Endodermal cell (in vitro differentiated cells): ENCODE measurements around the gene CPB1. TPM values are rescaled to one million over a fixed set of nuclear protein-coding genes. Genes with fewer than 3 reads are reported as not detected.

Source experiments
- DNase-seq: peaks from one replicate; pipeline ENCODE4 v3.0.0-alpha.2; 2017
- H3K27ac ChIP-seq: 2 replicates; pipeline ENCODE4 v1.5.1; 2013; ENCODE audit warnings: mild to moderate bottlenecking, low read depth, low read length, moderate library complexity
- H3K27me3 ChIP-seq: 2 replicates; pipeline ENCODE4 v1.6.1; 2013; ENCODE audit warnings: mild to moderate bottlenecking, low read length, moderate library complexity; ENCODE audit not compliant: insufficient read depth, control insufficient read depth, poor library complexity, severe bottlenecking
- H3K36me3 ChIP-seq: 2 replicates; pipeline ENCODE4 v1.7.0; 2013; ENCODE audit warnings: mild to moderate bottlenecking, low read length, moderate library complexity; ENCODE audit not compliant: control insufficient read depth, insufficient read depth
- H3K4me1 ChIP-seq: one replicate; pipeline ENCODE4 v1.7.0; 2013; ENCODE audit warnings: low read length; ENCODE audit not compliant: control insufficient read depth, insufficient read depth
- H3K4me3 ChIP-seq: 2 replicates; pipeline ENCODE4 v1.5.1; 2013; ENCODE audit warnings: mild to moderate bottlenecking, low read length, moderate library complexity
- H3K9ac ChIP-seq: 2 replicates; pipeline ENCODE4 v1.6.1; 2013; ENCODE audit warnings: mild to moderate bottlenecking, low read length, moderate library complexity; ENCODE audit not compliant: poor library complexity, severe bottlenecking; ENCODE audit errors: extremely low read depth
- H3K9me3 ChIP-seq: 2 replicates; pipeline ENCODE4 v1.6.1; 2013; ENCODE audit warnings: mild to moderate bottlenecking, low read length, moderate library complexity; ENCODE audit not compliant: control insufficient read depth
- H3K27ac Mint-ChIP-seq: 2 replicates; pipeline ENCODE4 v1.8.0; 2020; ENCODE audit warnings: mixed read lengths
- H3K27me3 Mint-ChIP-seq: 2 replicates; pipeline ENCODE4 v1.8.0; 2021; ENCODE audit warnings: mild to moderate bottlenecking, mixed read lengths; ENCODE audit not compliant: insufficient read depth
- H3K36me3 Mint-ChIP-seq: 2 replicates; pipeline ENCODE4 v1.8.0; 2020; ENCODE audit warnings: low read depth, mixed read lengths
- H3K4me1 Mint-ChIP-seq: 2 replicates; pipeline ENCODE4 v1.8.0; 2020; ENCODE audit warnings: mixed read lengths
- H3K4me3 Mint-ChIP-seq: 2 replicates; pipeline ENCODE4 v1.8.0; 2020; ENCODE audit warnings: mild to moderate bottlenecking, moderate library complexity, mixed read lengths
- H3K9me3 Mint-ChIP-seq: 2 replicates; pipeline ENCODE4 v1.8.0; 2020; ENCODE audit warnings: mild to moderate bottlenecking, mixed read lengths
- WGBS, 2 experiments: methylation state at CpG; one replicate each; pipeline versions ENCODE4 v1.1.5 to v1.1.7; 2013; ENCODE audit warnings: missing lambda C conversion rate in 2 of 2, mixed read lengths in 1 of 2; ENCODE audit not compliant: insufficient coverage in 1 of 2, insufficient read length in 1 of 2; 5-methylcytosine and 5-hydroxymethylcytosine counted together
- total RNA-seq, 2 donors: library from RNA; stranded (reverse); fragmentation: NEBNext Ultra II Directional in 1 of 2; extraction: Animal tissue kit (Norgen Biotek cat#: 25700) in 1 of 2; gene quantifications; 2 replicates in 1 of 2; 3 replicates in 1 of 2; pipeline ENCODE4 v1.2.1, GENCODE V29; 2021
- TF ChIP-seq, protein P1 (sequence below): fragments of 200-600 bp; sonication (generic); conservative IDR thresholded peaks from 2 replicates; pipeline ENCODE4 v1.5.0; 2021; ENCODE audit warnings: antibody characterized with exemption, mild to moderate bottlenecking

CPB1 gene
- total RNA-seq, 2 donors from 2014 or later = 0.51 TPM; not detected in 1

DNA sequence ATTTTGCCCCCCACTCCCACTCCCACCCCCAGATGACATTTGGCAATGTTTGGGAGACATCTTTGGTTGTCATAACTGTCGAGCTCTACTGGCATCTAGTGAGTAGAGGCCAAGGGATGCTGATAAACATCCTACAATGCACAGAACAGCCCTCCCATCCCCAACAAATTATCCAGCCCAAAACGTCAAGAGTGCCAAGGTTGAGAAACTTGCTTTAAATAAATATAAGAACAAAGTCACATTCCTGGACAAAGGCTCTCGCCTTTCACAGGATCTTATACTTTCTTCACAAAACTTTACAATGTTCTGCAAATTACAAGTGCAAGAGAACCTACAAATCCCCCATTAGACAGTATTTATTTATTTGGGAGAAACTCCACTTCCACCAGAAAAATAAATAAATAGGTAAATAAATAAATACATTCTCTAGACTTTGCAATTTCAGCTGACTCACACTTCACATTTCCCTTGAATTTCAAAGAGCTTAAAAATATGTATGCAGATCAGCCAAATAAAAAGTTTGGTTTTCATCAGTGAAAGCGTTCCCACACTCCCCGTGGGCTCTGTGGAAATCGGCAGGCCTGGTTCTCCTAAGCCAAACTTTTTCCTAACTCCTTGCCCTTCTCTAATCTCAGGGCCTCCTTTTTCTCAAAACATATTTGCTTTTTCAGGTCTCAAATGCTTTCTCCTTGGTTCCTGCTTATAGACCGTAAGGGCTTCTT, 24.8 kb downstream of the CPB1 start:
- 87% methylated on average over 3 to 7 of the region's 7 CpGs for WGBS, 2 experiments
- Histone ChIP-seq H3K27me3 (no peaks in the 10 kb centered on the region), H3K27ac (no peak overlapping the region), H3K4me1 (peaks cover 5% of the 10 kb centered on the region), H3K9me3 (no peaks in the 10 kb centered on the region), H3K4me3 (no peak overlapping the region), H3K36me3 (no peaks in the 10 kb centered on the region), H3K9ac (no peak overlapping the region)
- no peaks in the 10 kb centered on the region for H3K36me3 Mint-ChIP-seq
- no peaks in the 10 kb centered on the region for H3K27me3 Mint-ChIP-seq
- H3K27ac Mint-ChIP-seq = no peak overlapping the region
- H3K9me3 Mint-ChIP-seq = no peaks in the 10 kb centered on the region
- H3K4me3 Mint-ChIP-seq = no peak overlapping the region
- TF ChIP-seq, protein P1, sequence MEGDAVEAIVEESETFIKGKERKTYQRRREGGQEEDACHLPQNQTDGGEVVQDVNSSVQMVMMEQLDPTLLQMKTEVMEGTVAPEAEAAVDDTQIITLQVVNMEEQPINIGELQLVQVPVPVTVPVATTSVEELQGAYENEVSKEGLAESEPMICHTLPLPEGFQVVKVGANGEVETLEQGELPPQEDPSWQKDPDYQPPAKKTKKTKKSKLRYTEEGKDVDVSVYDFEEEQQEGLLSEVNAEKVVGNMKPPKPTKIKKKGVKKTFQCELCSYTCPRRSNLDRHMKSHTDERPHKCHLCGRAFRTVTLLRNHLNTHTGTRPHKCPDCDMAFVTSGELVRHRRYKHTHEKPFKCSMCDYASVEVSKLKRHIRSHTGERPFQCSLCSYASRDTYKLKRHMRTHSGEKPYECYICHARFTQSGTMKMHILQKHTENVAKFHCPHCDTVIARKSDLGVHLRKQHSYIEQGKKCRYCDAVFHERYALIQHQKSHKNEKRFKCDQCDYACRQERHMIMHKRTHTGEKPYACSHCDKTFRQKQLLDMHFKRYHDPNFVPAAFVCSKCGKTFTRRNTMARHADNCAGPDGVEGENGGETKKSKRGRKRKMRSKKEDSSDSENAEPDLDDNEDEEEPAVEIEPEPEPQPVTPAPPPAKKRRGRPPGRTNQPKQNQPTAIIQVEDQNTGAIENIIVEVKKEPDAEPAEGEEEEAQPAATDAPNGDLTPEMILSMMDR = no peak
- no peak for DNase-seq
- no peaks in the 10 kb centered on the region for H3K4me1 Mint-ChIP-seq

DNA sequence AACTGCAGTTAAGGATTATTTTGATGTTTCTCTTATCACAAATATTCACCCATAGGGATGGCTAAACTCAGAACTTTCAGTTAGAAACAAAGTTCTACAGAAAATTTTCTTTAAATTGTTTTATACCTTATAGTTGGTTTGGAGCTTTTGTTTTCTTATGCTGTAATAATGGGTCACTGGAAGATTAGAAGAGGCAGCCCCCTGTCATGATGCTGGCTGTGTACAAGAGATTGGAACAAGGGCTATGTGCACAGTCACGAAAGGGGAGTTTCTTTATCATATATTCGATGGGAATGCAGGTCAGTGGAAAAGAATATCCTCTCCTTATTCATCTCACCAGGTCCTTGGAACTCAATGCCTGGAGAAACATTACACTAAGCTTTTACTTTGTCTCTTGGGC, 25.5 kb downstream of the CPB1 start:
- H3K36me3 ChIP-seq = no peaks in the 10 kb centered on the region
- H3K27ac ChIP-seq = no peak overlapping the region
- H3K9ac ChIP-seq = no peak overlapping the region
- no peak for DNase-seq
- TF ChIP-seq, protein P1 = no peak
- no peak overlapping the region for H3K4me3 Mint-ChIP-seq
- no peaks in the 10 kb centered on the region for H3K27me3 ChIP-seq
- H3K4me3 ChIP-seq = no peak overlapping the region
- H3K4me1 Mint-ChIP-seq = no peaks in the 10 kb centered on the region
- no peak overlapping the region for H3K27ac Mint-ChIP-seq
- WGBS, 2 experiments = 93 to 100% methylated on average over 1 to 2 of the region's 2 CpGs
- H3K9me3 ChIP-seq = no peaks in the 10 kb centered on the region
- no peaks in the 10 kb centered on the region for H3K36me3 Mint-ChIP-seq
- no peaks in the 10 kb centered on the region for H3K9me3 Mint-ChIP-seq
- no peaks in the 10 kb centered on the region for H3K27me3 Mint-ChIP-seq
- peaks cover 5% of the 10 kb centered on the region for H3K4me1 ChIP-seq

DNA sequence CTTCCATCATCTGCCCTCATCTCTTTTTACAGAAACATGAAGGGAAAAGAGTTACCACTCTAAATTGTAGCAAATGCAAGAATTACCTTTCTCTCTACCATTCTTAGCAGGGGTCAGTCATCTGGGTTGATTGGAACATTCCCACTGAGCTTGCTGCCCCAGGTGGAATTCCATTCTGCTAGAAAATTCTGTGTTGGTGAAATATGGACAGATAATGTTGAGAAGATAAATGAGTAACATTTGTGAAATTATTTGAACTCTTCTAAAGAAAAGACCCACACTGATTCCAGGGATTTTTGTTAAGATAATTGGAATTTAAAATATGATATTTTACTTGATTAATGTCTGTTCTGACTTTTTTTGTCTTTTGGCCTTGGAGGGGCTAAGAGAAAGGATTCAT, 26.4 kb downstream of the CPB1 start:
- Mint-ChIP-seq H3K27ac (no peak overlapping the region), H3K4me1 (no peaks in the 10 kb centered on the region), H3K27me3 (no peaks in the 10 kb centered on the region), H3K9me3 (no peaks in the 10 kb centered on the region), H3K36me3 (no peaks in the 10 kb centered on the region), H3K4me3 (no peak overlapping the region)
- Histone ChIP-seq H3K4me3 (no peak overlapping the region), H3K36me3 (no peaks in the 10 kb centered on the region), H3K9me3 (no peaks in the 10 kb centered on the region), H3K9ac (no peak overlapping the region), H3K4me1 (peaks cover 5% of the 10 kb centered on the region), H3K27me3 (no peaks in the 10 kb centered on the region), H3K27ac (no peak overlapping the region)
- DNase-seq = no peak
- TF ChIP-seq, protein P1 = no peak
